ENCODE data around the gene SFTPA2.
"Not testable (repeated sequence)": the region's sequence is repeated elsewhere in the genome, so short reads cannot be mapped to it uniquely, and the experiment has no call there.

Gene SFTPA2

DNA sequence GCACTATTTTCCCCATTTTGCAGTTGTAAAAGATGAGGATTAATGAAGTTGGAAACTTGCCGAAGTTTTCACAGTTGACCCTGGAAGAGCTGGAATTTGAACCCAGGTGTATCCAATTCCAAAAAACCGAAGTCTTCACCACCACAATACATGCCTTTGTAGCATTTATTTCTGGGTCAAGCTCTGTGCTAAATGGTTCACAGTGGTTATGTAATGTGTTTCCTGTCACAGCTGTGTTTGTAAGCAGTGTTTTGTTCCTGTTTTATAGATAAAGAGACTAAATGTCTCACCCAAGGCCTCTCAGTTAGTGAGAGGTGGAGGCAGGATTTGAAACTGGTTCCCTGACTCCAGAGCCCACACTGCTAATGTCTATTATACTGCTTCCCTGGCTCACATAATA lies 17.6 kb downstream of the SFTPA2 start:
- Mint-ChIP-seq H3K36me3 (ENCODE audit: low read depth) (peaks cover 9% of the 10 kb centered on the region), H3K9me3 (peaks cover 17% of the 10 kb centered on the region), H3K27ac (no peak overlapping the region), H3K4me1 (ENCODE audit: low read depth) (peaks cover 42% of the 10 kb centered on the region), H3K27me3 (ENCODE audit: low read depth) (no peaks in the 10 kb centered on the region), H3K4me3 (no peak overlapping the region)

DNA sequence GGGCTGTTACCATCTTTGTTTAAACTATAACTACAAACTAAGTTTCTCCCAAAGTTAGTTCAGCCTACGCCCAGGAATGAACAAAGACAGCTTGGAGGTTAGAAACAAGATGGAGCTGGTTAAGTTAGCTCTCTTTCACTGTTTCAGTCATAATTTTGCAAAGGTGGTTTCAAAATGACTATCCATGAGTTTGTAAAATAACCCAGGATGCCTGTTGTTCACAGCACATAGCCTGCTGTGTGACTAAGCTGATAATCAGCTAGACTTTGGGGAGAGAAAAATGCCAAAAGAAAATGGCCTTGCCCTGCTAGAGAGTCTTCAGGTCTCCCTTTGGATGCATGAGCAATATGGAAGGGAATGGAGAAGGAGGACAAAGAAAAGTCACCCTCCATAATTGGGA lies 19.3 kb downstream of the SFTPA2 start:
- H3K4me1 Mint-ChIP-seq (ENCODE audit: low read depth): peaks cover 29% of the 10 kb centered on the region
- not testable (repeated sequence) for H3K27ac Mint-ChIP-seq; H3K36me3 Mint-ChIP-seq (ENCODE audit: low read depth); H3K27me3 Mint-ChIP-seq (ENCODE audit: low read depth); H3K4me3 Mint-ChIP-seq; H3K9me3 Mint-ChIP-seq

DNA sequence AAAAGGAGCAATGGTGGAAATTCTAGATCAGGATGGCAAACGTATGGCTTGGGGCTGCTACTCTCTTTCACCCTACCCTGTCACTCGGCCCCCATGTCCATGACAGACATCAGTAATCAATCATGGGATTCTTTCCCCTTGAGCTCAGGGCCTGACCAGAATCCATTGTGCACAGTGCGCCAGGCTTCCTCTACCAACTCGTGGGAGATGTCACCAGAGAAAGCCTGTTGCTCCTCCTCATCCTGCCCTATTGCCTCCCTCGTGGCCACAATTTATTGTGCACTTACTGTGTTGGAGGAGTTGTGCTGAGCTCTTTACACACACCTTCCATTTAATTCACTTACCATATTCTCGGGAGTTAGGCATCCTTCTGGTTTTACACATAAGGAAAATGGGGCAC lies 21.9 kb downstream of the SFTPA2 start:
- Mint-ChIP-seq H3K4me1 (ENCODE audit: low read depth) (peaks cover 24% of the 10 kb centered on the region), H3K27me3 (ENCODE audit: low read depth) (peaks cover 13% of the 10 kb centered on the region)
- H3K4me3 Mint-ChIP-seq; H3K27ac Mint-ChIP-seq; H3K36me3 Mint-ChIP-seq (ENCODE audit: low read depth); H3K9me3 Mint-ChIP-seq: not testable (repeated sequence)

DNA sequence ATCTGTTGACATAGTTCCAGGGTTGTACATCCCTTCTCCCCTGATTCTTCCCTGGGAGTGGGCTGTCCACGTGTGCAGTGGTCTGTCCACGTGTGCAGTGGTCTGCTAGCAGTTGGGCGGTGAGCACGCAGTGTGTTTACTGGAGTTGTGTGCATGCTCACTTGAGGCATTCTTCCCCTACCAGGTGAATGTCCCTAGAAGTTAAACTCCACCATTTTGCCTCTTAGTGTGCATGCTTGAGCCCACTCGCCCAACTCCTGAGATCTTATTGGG lies 26.4 kb downstream of the SFTPA2 start:
- H3K4me3 Mint-ChIP-seq; H3K4me1 Mint-ChIP-seq (ENCODE audit: low read depth); H3K36me3 Mint-ChIP-seq (ENCODE audit: low read depth); H3K27ac Mint-ChIP-seq; H3K9me3 Mint-ChIP-seq: not testable (repeated sequence)
- peaks cover 17% of the 10 kb centered on the region for H3K27me3 Mint-ChIP-seq (ENCODE audit: low read depth)

DNA sequence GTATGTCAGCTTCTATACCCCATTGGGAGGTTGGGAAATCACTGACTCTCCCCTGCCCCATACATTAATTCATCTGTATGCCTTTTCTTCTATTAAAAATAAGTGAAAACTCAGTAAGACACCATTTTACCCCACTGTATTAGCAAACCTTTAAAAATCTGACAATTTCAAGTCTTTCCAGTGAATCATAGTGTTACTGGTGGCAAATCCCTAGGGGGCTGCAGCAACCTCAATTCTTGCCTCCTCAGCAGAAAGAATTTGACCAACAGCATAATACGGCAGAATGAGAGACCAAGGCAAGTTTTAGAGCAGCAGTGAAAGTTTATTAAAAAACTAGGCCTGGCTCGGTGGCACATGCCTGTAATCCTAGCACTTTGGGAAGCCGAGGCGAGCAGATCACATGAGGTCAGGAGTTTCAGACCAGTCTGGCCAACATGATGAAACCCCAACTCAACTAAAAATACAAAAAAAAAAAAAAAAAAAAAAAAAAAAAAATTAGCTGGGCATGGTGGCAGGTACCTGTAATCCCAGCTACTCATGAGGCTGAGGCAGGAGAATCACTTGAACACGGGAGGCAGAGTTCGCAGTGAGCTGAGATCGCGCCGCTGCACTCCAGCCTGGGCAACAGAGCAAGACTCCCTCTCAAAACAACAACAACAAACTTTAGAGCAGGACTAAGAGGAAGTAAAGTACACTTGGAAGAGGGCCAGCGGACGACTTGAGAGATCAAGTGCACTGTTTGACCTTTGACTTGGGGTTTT lies 26.9 kb downstream of the SFTPA2 start:
- not testable (repeated sequence) for H3K27ac Mint-ChIP-seq; H3K9me3 Mint-ChIP-seq; H3K36me3 Mint-ChIP-seq (ENCODE audit: low read depth); H3K4me3 Mint-ChIP-seq; H3K4me1 Mint-ChIP-seq (ENCODE audit: low read depth)
- H3K27me3 Mint-ChIP-seq (ENCODE audit: low read depth): peaks cover 17% of the 10 kb centered on the region

DNA sequence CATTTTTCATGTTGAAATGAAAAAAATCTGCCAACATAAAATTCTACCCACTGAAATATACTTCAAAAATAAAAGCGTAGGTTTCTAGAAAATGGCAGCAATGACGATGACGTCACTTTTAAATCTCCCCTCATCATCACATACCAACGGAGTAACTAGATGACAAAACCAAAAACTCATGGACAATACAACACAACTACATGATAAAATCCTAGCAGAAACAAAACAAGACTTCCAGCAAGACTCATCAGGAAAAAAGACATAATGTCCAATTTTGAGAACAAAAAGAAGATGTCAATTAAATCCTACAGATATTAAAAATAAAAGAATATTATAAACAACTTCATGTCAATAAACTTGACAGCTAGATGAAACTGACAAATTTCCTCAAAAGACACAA lies 31.9 kb downstream of the SFTPA2 start:
- not testable (repeated sequence) for H3K4me1 Mint-ChIP-seq (ENCODE audit: low read depth); H3K27ac Mint-ChIP-seq; H3K9me3 Mint-ChIP-seq; H3K36me3 Mint-ChIP-seq (ENCODE audit: low read depth); H3K4me3 Mint-ChIP-seq; H3K27me3 Mint-ChIP-seq (ENCODE audit: low read depth)

DNA sequence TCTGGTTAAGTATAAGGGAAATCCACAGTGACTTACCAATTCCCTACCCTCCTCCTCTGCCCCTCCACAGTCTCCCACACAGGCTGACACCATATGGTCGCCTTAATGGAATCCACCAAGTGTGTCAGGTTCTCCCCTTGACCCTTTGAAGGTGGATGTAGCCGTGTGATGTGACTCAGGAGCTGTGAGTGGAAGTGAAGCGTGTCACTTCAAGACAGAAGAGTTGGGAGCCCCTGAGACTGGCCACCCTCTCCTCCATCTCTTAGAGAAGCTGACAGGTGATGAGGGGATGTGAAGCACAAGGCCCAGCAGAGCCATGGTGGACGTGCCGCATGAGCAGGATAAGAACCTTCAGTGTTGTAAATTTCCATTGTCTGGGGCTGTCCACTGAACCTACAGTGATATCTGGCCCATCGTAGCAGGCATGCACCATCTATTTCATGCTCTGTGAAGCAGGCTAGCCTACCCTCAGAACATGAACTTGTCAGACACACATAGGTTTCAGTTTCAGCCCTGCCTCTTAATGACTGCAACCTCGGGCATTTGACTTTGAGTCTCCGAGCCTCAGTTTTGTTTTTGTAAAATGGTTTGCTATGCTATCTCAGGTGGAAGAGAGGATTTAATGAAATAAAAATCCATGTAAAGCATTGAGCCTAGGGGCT lies 35.0 kb downstream of the SFTPA2 start:
- H3K36me3 Mint-ChIP-seq (ENCODE audit: low read depth); H3K4me3 Mint-ChIP-seq; H3K27me3 Mint-ChIP-seq (ENCODE audit: low read depth); H3K4me1 Mint-ChIP-seq (ENCODE audit: low read depth); H3K27ac Mint-ChIP-seq; H3K9me3 Mint-ChIP-seq: not testable (repeated sequence)

DNA sequence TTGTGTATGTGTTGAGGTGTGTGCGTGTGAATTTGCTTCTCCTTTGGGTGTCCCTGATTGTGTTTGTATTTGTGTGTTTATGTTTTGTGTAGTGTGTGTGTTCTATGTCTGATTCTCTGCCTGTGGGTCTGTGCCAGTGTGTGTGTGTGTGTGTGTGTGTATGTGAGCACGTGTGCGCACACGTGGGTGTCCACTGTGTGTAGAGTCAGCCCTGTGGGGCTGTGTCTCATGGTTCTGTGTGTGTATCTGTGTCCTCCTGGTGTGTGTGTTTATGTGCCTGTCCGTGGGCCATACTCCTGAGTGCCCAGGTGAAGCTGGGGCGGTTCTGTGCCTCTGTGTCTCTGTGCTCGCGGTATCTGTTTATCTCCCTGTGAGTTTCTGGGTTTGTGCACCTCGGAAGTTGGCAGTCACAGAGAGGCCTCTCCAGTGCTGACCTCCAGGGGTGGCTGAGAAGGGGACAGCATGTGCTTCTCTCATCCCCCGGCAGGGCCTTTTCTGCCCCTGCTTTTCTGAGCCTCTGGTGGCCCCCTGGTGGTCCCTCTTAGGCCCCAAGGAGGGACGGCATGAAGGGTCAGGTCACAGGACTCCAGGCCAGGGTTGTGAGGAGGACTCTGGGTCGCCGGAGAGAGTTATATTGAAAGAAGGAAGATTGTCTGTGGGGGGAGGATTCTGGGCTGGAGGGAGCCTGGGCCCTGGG lies 36.9 kb downstream of the SFTPA2 start:
- H3K27me3 Mint-ChIP-seq (ENCODE audit: low read depth); H3K36me3 Mint-ChIP-seq (ENCODE audit: low read depth); H3K9me3 Mint-ChIP-seq; H3K27ac Mint-ChIP-seq; H3K4me1 Mint-ChIP-seq (ENCODE audit: low read depth); H3K4me3 Mint-ChIP-seq: not testable (repeated sequence)

DNA sequence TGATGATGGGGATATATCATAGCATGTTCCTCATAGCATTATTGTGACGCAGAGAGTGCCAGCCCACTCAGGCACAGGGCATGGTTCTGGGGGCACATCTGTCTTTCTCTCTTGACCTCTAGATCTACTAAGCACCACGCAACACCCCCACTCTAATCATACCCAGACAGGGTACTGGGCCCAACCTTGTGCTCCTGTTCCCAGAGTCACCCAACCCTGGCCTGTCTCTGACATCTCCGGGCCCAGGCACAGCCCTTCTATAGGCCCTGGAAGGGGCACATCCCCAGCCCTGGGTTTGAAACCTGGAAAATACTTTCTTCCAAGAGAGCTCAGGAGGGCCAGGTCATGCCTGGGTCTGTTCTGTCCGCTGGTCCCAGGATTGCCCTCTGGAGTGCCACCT lies 37.7 kb downstream of the SFTPA2 start:
- not testable (repeated sequence) for H3K27me3 Mint-ChIP-seq (ENCODE audit: low read depth); H3K36me3 Mint-ChIP-seq (ENCODE audit: low read depth); H3K4me1 Mint-ChIP-seq (ENCODE audit: low read depth); H3K9me3 Mint-ChIP-seq; H3K4me3 Mint-ChIP-seq; H3K27ac Mint-ChIP-seq

DNA sequence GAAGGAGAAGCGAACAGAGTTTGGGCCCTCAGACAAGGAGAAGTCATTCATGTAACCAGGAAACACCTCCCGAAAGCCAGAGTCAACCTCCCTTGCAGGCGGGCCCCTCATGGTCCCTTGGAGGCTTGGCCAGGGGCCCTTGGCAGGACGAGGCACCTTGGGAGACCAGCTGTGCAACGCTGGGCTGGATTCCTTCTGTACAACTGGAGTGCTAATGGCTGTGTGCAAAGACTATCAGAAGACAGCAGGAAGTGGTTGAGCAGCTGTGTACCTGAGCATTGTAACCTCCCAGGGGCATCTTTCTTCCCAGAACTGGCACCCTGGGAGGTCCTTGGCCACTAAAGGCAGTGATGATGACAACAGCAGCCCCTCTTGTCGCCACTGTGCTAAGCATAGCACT lies 38.5 kb downstream of the SFTPA2 start:
- not testable (repeated sequence) for H3K9me3 Mint-ChIP-seq; H3K4me3 Mint-ChIP-seq; H3K36me3 Mint-ChIP-seq (ENCODE audit: low read depth); H3K27ac Mint-ChIP-seq; H3K4me1 Mint-ChIP-seq (ENCODE audit: low read depth); H3K27me3 Mint-ChIP-seq (ENCODE audit: low read depth)

DNA sequence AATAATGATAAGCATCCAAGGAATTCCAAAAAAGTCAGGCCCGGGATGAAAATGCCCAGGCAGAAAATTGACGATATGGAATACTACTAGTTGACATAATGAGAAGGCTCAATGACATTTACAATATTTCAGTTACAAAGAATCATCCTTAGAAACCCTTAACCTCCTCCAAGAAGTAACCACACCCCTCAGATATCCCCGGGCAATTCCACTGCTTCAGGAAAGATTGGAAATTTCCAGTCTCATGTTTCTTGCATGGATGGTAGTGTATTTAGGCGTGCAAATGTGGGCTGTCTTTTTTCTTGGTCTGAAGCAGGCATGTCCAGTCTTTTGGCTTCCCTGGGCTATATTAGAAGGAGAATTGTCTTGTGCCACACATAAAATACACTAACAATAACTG lies 42.6 kb downstream of the SFTPA2 start:
- H3K27ac Mint-ChIP-seq; H3K4me1 Mint-ChIP-seq (ENCODE audit: low read depth); H3K9me3 Mint-ChIP-seq; H3K36me3 Mint-ChIP-seq (ENCODE audit: low read depth); H3K4me3 Mint-ChIP-seq: not testable (repeated sequence)
- H3K27me3 Mint-ChIP-seq (ENCODE audit: low read depth): peaks cover 17% of the 10 kb centered on the region

DNA sequence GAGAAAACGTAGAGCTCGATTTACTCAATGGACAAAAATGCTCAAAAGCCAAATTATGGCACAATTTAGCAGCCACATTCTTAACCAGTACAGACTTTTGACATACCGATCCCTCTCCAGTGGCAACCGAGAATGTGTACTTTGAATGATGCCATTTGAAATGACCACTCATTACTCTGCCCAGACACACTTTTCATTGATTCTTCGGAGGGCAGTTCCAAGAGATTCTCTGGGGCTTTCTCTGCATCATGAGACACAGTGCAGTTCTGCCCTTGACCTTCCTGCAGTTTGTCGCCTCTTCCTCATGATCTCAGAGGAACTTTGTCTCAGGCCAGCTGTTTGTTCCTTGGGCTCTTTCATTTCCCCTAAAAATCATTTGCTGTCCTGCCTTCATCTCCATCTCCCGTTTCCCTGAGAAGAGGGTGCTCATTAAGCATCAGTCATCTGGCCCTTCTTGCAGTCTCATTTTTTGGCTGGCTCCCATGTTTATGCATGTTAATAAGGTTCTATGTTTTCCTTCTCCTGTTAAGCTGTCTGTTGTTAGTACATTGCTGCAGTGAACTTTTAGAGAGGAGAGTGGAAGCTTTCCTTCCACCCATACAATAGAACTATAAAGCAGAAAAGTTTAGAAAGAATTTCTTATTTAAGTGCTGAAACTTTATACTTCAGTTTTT lies 43.5 kb downstream of the SFTPA2 start:
- not testable (repeated sequence) for H3K27ac Mint-ChIP-seq; H3K4me1 Mint-ChIP-seq (ENCODE audit: low read depth)

DNA sequence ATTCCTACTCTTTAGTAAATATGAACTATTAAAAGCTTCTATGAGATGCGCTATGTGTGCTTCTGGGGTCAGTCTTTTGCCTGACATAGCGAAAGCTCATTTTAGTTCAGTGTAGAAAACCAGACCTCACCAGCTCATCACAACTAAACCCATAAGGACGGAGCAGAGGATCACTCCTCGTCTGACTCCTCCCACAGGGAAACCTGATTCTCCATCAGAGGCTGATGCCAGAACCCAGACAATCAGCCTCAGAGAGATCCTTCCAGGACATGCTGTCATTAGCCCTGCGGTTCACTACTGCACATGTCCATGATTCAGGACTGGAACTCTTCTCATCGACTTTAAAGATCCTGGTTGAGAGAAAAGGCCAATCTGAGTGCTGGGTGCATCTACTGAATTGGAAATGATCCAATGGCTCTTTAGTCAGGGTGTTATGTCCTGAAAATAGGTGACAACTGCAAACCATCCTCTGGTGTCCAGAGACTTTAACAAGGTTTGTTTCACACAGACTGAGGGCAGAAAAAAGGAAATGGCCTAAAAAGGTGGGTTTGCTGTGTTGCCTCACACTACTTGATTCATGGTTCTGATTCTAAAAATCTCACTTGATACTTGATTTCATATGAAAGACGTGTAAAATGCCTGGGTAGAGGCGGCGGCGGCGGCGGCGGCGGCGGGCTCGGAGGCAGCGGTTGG lies 48.2 kb downstream of the SFTPA2 start, which contains the start of gene EIF5AL1:
Gene EIF5AL1, plus strand, starts transcription at position 643 of the 693 bp plus-strand sequence. CDS start 117 bp downstream, outside the sequence.
- not testable (repeated sequence) for H3K9me3 Mint-ChIP-seq; H3K36me3 Mint-ChIP-seq (ENCODE audit: low read depth); H3K4me1 Mint-ChIP-seq (ENCODE audit: low read depth); H3K4me3 Mint-ChIP-seq; H3K27ac Mint-ChIP-seq
- H3K27me3 Mint-ChIP-seq (ENCODE audit: low read depth): peaks cover 28% of the 10 kb centered on the region

More for the DNA sequence above, 43.5 kb downstream of the SFTPA2 start:
- H3K36me3 Mint-ChIP-seq (ENCODE audit: low read depth); H3K9me3 Mint-ChIP-seq; H3K4me3 Mint-ChIP-seq: not testable (repeated sequence)
- H3K27me3 Mint-ChIP-seq (ENCODE audit: low read depth): peaks cover 17% of the 10 kb centered on the region

DNA sequence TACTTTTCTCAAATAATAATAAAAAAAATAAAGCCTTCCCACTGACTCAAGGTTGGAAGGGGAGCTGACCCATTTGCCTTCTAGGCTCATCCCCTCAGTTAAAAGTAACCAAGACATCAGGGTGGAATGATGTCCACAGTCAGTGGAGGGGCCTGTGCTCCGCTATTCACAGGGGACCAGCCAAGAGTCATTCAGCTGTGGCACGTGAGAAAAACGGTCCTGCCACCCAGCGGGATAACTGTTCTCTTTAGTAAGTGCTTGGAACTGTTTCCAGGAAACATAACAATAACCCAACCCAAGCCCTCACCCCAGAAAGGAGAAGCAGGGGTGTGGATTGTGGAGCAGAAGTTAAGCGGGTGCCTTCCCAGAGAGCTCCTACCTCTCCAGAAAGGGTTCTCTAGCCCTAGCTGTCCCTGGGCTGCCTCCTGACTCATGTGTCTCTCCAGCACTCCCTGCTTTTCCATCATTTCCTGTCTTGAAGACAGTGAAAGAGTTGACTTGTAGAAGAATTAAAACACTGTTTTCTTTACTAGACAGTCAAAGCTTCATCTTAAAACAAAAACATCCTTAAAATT lies 50.2 kb downstream of the SFTPA2 start:
- not testable (repeated sequence) for H3K27ac Mint-ChIP-seq; H3K4me1 Mint-ChIP-seq (ENCODE audit: low read depth); H3K4me3 Mint-ChIP-seq; H3K36me3 Mint-ChIP-seq (ENCODE audit: low read depth); H3K9me3 Mint-ChIP-seq
- H3K27me3 Mint-ChIP-seq (ENCODE audit: low read depth): peaks cover 24% of the 10 kb centered on the region
